HepG2 (cell line): Measurements from ENCODE around the gene LYRM4. TPM values are rescaled to one million over a fixed set of nuclear protein-coding genes. Genes with fewer than 3 reads are reported as not detected.

ENCODE experiments used
- ATAC-seq: fragments of 200-7000 bp; cut with Tn5 transposase; 3 replicates; pipeline ENCODE4 v1.9.1; 2020; ENCODE audit warnings: mild to moderate bottlenecking, moderate library complexity
- BruUV-seq: library from RNA; stranded (reverse); fragments of 400-500 nt; replicated peaks from 2 replicates; lab custom pipeline; 2021; lab: Mats Ljungman, UMichigan
- CTCF ChIA-PET: fragments of 300-600 bp; formaldehyde crosslinking; extraction: SDS; loops from one replicate; lab custom pipeline; 2021; ENCODE audit warnings: low total read pairs, inconsistent platforms, low intra/inter-chr PET ratio; lab: Yijun Ruan, JAX
- POLR2A ChIA-PET: fragments of 350-600 bp; sonication (Branson Sonifier 250); formaldehyde crosslinking; loops from one replicate; lab custom pipeline; 2020; ENCODE audit warnings: antibody characterized with exemption, inconsistent platforms; lab: Yijun Ruan, JAX
- DNase-seq: peaks from one replicate; pipeline ENCODE4 v3.0.0-alpha.2; 2015; ENCODE audit warnings: low spot score
- FAIRE-seq: peaks from 3 replicates; lab custom pipeline; 2011; peaks lifted over from hg19 to GRCh38; lab: Jason Lieb, UNC
- H2AFZ ChIP-seq: one replicate; pipeline ENCODE4 v1.6.1; 2011; ENCODE audit warnings: low read length, inconsistent platforms
- H3K27ac ChIP-seq: fragments of 300-600 bp; 3 replicates; pipeline ENCODE4 v1.8.0; 2011; ENCODE audit warnings: mixed run types, mild to moderate bottlenecking, mixed read lengths, low read length, inconsistent platforms; ENCODE audit not compliant: insufficient read depth; ENCODE audit errors: extremely low read length
- H3K27me3 ChIP-seq, 2 experiments: fragments of 200-600 bp in 1 of 2; 2 replicates in 1 of 2; 3 replicates in 1 of 2; pipeline versions ENCODE4 v1.6.0 to v1.8.0; 2011; ENCODE audit warnings: low read length in 2 of 2, mild to moderate bottlenecking in 2 of 2, moderate library complexity in 2 of 2, inconsistent platforms in 1 of 2; ENCODE audit not compliant: insufficient read depth in 2 of 2, control insufficient read depth in 1 of 2
- H3K36me3 ChIP-seq, 2 experiments: fragments of 200-600 bp in 1 of 2; replicated peaks in 1 of 2; 2 replicates in 1 of 2; 3 replicates in 1 of 2; pipeline versions ENCODE4 v1.5.1 to v1.8.0; 2011; ENCODE audit warnings: low read length in 2 of 2, inconsistent platforms in 1 of 2; ENCODE audit not compliant: insufficient read depth in 2 of 2, control insufficient read depth in 1 of 2
- H3K4me1 ChIP-seq: 2 replicates; pipeline ENCODE4 v1.5.1; 2012; ENCODE audit warnings: low read length, inconsistent platforms; ENCODE audit not compliant: insufficient read depth
- H3K4me2 ChIP-seq: 2 replicates; pipeline ENCODE4 v1.6.0; 2011; ENCODE audit warnings: low read depth, low read length, inconsistent platforms
- H3K4me3 ChIP-seq, 3 experiments: fragments of 200-600 bp in 1 of 3; sonication (generic), shearing (Covaris generic) in 1 of 3; replicated peaks in 1 of 3; 2 replicates each; pipeline ENCODE4 v1.5.1; 2011 to 2016; ENCODE audit warnings: low read length in 3 of 3, inconsistent platforms in 2 of 3, low read depth in 2 of 3, mild to moderate bottlenecking in 2 of 3, control low read depth in 1 of 3, mixed read lengths in 1 of 3; ENCODE audit not compliant: insufficient read depth in 1 of 3
- H3K79me2 ChIP-seq: one replicate; pipeline ENCODE4 v1.6.1; 2011; ENCODE audit warnings: low read length, inconsistent platforms; ENCODE audit not compliant: insufficient read depth
- H3K9ac ChIP-seq: 2 replicates; pipeline ENCODE4 v1.6.0; 2011; ENCODE audit warnings: mild to moderate bottlenecking, low read depth, low read length, inconsistent platforms; ENCODE audit not compliant: insufficient read depth
- H3K9me3 ChIP-seq: 2 replicates; pipeline ENCODE4 v1.5.1; 2012; ENCODE audit warnings: mild to moderate bottlenecking, low read length
- H4K20me1 ChIP-seq: 2 replicates; pipeline ENCODE4 v1.6.0; 2011; ENCODE audit warnings: inconsistent platforms, mild to moderate bottlenecking, low read length, moderate library complexity; ENCODE audit not compliant: insufficient read depth
- FOXA3 ChIP-seq: IDR thresholded peaks from 2 replicates; pipeline ENCODE4 v1.6.1; 2016; ENCODE audit warnings: missing genetic modification reagents, missing compliant biosample characterization
- GLI4 ChIP-seq: sonication (generic); formaldehyde crosslinking; IDR thresholded peaks from 2 replicates; pipeline ENCODE4 v1.5.1; 2020; ENCODE audit warnings: missing genetic modification reagents, mild to moderate bottlenecking, moderate library complexity, borderline replicate concordance
- HDAC6 ChIP-seq: fragments of 200-600 bp; sonication (generic); IDR thresholded peaks from 2 replicates; pipeline ENCODE4 v1.7.0; 2017; ENCODE audit warnings: mild to moderate bottlenecking, antibody characterized with exemption, low read length, low read depth
- MEIS1 ChIP-seq: sonication (generic); formaldehyde crosslinking; IDR thresholded peaks from 2 replicates; pipeline ENCODE4 v1.9.0; 2021; ENCODE audit warnings: mild to moderate bottlenecking, missing genetic modification reagents, moderate library complexity, borderline replicate concordance
- NFE2L1 ChIP-seq: sonication (generic); formaldehyde crosslinking; IDR thresholded peaks from 2 replicates; pipeline ENCODE4 v1.4.0; 2020; ENCODE audit warnings: missing genetic modification reagents, mild to moderate bottlenecking, borderline replicate concordance
- SMAD3 ChIP-seq: sonication (generic); formaldehyde crosslinking; IDR thresholded peaks from 2 replicates; pipeline ENCODE4 v1.4.0; 2020; ENCODE audit warnings: missing genetic modification reagents
- TAF15 ChIP-seq: fragments of 200-400 bp; formaldehyde crosslinking; IDR thresholded peaks from one replicate; pipeline ENCODE4 v1.6.1; 2018; ENCODE audit warnings: mild to moderate bottlenecking, low read depth, low read length; ENCODE audit not compliant: poor library complexity, severe bottlenecking
- TCF12 ChIP-seq, 2 experiments: fragments of 450-650 bp in 1 of 2; sonication (generic) in 1 of 2; formaldehyde crosslinking in 1 of 2; IDR thresholded peaks; 2 replicates each; pipeline versions ENCODE4 v1.6.1 to v1.8.0; 2017 to 2022; ENCODE audit warnings: antibody characterized with exemption in 1 of 2, mild to moderate bottlenecking in 1 of 2, missing genetic modification reagents in 1 of 2, moderate library complexity in 1 of 2
- ZFP90 ChIP-seq: sonication (generic); formaldehyde crosslinking; IDR thresholded peaks from 2 replicates; pipeline ENCODE4 v1.8.0; 2022; ENCODE audit warnings: missing genetic modification reagents, mild to moderate bottlenecking, inconsistent platforms, borderline replicate concordance
- ZMYM2 ChIP-seq: sonication (generic); formaldehyde crosslinking; IDR thresholded peaks from 2 replicates; pipeline ENCODE4 v1.8.0; 2022; ENCODE audit warnings: mild to moderate bottlenecking, missing genetic modification reagents
- ZNF232 ChIP-seq: sonication (generic); formaldehyde crosslinking; IDR thresholded peaks from 2 replicates; pipeline ENCODE4 v1.4.0; 2020; ENCODE audit warnings: missing genetic modification reagents, borderline replicate concordance
- WGBS: methylation state at CpG from one replicate; pipeline ENCODE4 v1.1.6; 2017; ENCODE audit warnings: low lambda C conversion rate; 5-methylcytosine and 5-hydroxymethylcytosine counted together
- in situ Hi-C: cut with HindIII; loops from 2 replicates; pipeline ENCODE4 v1.10.0; 2017; ENCODE audit warnings: low pct_unique_long_range_greater_than_20kb; ENCODE audit not compliant: extremely low pct_ligation_motif_present
- intact Hi-C: fragments of 100-400 bp; cut with micrococcal nuclease; formaldehyde crosslinking; loops from one replicate; pipeline ENCODE4 v1.10.0; 2022; ENCODE audit not compliant: unreplicated experiment
- polyA plus RNA-seq, 8 experiments: library from polyadenylated mRNA; depleted of rRNA in 3 of 8; stranded (reverse) in 7 of 8; unstranded in 1 of 8; fragments of >200 nt; fragmentation: Illumina TruSeq in 4 of 8; extraction: Trizol in 4 of 8; gene quantifications; 2 replicates each; pipeline versions ENCODE4 v1.2.1 to v1.2.3, GENCODE V29; 2011 to 2016; ENCODE audit warnings: low read depth in 4 of 8, missing spikeins in 1 of 8, mixed read lengths in 1 of 8; ENCODE audit not compliant: insufficient read depth in 1 of 8
- total RNA-seq, 5 experiments: library from RNA; depleted of rRNA; stranded (reverse); fragments of >200 nt; fragmentation: Illumina TruSeq; extraction: Trizol; gene quantifications; 2 replicates each; pipeline ENCODE4 v1.2.3, GENCODE V29; 2016; ENCODE audit warnings: low read depth in 1 of 5
- TF ChIP-seq, protein P1 (sequence below): sonication (generic); formaldehyde crosslinking; conservative IDR thresholded peaks from 2 replicates; pipeline ENCODE4 v1.4.0; 2020; ENCODE audit warnings: missing genetic modification reagents
- TF ChIP-seq, protein P2 (sequence below), 2 experiments: sonication (generic) in 1 of 2; formaldehyde crosslinking in 1 of 2; IDR thresholded peaks; 2 replicates each; pipeline versions ENCODE4 v1.4.0 to v1.6.1; 2018 to 2020; ENCODE audit warnings: missing genetic modification reagents in 2 of 2, borderline replicate concordance in 1 of 2, low read depth in 1 of 2, mild to moderate bottlenecking in 1 of 2, missing biosample characterization in 1 of 2
- TF ChIP-seq, protein P3 (sequence below): sonication (generic); formaldehyde crosslinking; IDR thresholded peaks from 2 replicates; pipeline ENCODE4 v1.4.0; 2020; ENCODE audit warnings: missing genetic modification reagents

The LYRM4 gene
- total and polyA plus RNA-seq, 2 of the 13 experiments (the other 11 are each of a cell fraction or from before 2014, with no cell fraction given) = 64.6 to 67.5 TPM

DNA sequence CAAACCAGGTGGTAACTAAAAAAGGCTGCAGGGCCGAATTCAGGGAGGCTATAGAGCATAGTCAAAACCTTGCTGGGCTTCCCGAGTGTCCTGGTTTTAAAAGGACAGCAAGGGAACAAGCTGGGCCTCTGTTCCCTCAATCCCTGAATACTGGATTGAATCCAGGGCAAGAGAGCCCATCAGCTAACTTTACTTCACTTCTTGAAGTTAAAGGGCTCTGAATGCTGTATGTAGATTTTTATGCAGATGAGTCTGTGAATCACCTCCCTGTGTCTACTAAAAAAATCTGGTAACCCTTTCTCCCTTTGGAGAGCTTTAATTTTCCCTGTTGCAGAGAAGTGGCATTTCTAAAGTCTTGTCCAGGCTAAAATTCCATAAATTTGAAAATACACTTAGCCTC, 29.5 kb downstream of the LYRM4 start (continued):
- TF ChIP-seq, protein P1, sequence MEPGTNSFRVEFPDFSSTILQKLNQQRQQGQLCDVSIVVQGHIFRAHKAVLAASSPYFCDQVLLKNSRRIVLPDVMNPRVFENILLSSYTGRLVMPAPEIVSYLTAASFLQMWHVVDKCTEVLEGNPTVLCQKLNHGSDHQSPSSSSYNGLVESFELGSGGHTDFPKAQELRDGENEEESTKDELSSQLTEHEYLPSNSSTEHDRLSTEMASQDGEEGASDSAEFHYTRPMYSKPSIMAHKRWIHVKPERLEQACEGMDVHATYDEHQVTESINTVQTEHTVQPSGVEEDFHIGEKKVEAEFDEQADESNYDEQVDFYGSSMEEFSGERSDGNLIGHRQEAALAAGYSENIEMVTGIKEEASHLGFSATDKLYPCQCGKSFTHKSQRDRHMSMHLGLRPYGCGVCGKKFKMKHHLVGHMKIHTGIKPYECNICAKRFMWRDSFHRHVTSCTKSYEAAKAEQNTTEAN (CRISPR knock-in tag) = no peak

DNA sequence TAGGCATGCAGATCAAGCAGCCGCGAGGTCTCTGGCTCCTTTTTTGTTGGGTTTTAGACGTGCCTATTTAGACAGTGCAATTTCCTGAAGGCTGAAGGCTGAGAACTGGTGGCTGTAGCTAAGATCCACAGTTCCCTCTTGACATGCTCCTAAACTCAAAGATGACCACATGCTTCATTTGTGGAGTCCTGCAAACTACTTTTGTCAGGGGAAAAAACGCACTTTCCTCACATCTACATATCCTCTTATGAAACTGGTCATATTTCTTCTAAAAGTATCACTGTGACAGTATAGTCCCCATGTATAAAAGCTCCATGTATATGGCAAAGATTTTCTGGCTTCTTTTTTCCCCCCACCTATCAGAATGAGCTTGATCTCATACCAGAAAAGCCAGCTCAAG, 30.7 kb downstream of the LYRM4 start:
- intact Hi-C loops (no loop called here), in situ Hi-C loops (no loop called here)
- Histone ChIP-seq H3K4me2 (no peak overlapping the region), H4K20me1 (no peaks in the 10 kb centered on the region), H3K36me3 (peaks cover 1 to 18% of the 10 kb centered on the region in 2 experiments; a peak in 3 of 5 replicates), H3K27me3 (no peaks in the 10 kb centered on the region), H3K9me3 (no peaks in the 10 kb centered on the region), H3K9ac (no peak overlapping the region), H3K4me3 (no peak overlapping the region), H2AFZ (no peak overlapping the region), H3K27ac (no peak overlapping the region), H3K79me2 (peaks cover 11% of the 10 kb centered on the region), H3K4me1 (peaks cover 35% of the 10 kb centered on the region)
- no peak for DNase-seq
- BruUV-seq = no TSS peak
- ChIA-PET CTCF (no interaction called here), POLR2A (interaction anchor here (0.6 kb wide), 1 partner anchor 30 kb away, joined by 3 read pairs; the partner anchor contains the start of gene LYRM4)
- WGBS = 95% methylated on average over 4 of the region's 4 CpGs
- peak; percentile 42 for FAIRE-seq
- no peak for ATAC-seq
- TF ChIP-seq MEIS1 (no peak), TCF12 (IDR thresholded peaks at IDR 0.05) (no peak), TCF12 (CRISPR knock-in tag; IDR thresholded peaks at IDR 0.05) (no peak), GLI4 (CRISPR knock-in tag) (no peak), ZMYM2 (CRISPR knock-in tag) (no peak), ZNF232 (no peak), SMAD3 (CRISPR knock-in tag) (no peak), HDAC6 (no peak), FOXA3 (CRISPR knock-in tag) (no peak), NFE2L1 (no peak), TAF15 (no peak), ZFP90 (CRISPR knock-in tag) (no peak)
- TF ChIP-seq, protein P2, sequence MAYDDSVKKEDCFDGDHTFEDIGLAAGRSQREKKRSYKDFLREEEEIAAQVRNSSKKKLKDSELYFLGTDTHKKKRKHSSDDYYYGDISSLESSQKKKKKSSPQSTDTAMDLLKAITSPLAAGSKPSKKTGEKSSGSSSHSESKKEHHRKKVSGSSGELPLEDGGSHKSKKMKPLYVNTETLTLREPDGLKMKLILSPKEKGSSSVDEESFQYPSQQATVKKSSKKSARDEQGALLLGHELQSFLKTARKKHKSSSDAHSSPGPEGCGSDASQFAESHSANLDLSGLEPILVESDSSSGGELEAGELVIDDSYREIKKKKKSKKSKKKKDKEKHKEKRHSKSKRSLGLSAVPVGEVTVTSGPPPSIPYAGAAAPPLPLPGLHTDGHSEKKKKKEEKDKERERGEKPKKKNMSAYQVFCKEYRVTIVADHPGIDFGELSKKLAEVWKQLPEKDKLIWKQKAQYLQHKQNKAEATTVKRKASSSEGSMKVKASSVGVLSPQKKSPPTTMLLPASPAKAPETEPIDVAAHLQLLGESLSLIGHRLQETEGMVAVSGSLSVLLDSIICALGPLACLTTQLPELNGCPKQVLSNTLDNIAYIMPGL (CRISPR knock-in tag; IDR thresholded peaks at IDR 0.05; ENCODE audit: borderline replicate concordance in 1 of 2, low read depth in 1 of 2) = no peak
- TF ChIP-seq, protein P3, sequence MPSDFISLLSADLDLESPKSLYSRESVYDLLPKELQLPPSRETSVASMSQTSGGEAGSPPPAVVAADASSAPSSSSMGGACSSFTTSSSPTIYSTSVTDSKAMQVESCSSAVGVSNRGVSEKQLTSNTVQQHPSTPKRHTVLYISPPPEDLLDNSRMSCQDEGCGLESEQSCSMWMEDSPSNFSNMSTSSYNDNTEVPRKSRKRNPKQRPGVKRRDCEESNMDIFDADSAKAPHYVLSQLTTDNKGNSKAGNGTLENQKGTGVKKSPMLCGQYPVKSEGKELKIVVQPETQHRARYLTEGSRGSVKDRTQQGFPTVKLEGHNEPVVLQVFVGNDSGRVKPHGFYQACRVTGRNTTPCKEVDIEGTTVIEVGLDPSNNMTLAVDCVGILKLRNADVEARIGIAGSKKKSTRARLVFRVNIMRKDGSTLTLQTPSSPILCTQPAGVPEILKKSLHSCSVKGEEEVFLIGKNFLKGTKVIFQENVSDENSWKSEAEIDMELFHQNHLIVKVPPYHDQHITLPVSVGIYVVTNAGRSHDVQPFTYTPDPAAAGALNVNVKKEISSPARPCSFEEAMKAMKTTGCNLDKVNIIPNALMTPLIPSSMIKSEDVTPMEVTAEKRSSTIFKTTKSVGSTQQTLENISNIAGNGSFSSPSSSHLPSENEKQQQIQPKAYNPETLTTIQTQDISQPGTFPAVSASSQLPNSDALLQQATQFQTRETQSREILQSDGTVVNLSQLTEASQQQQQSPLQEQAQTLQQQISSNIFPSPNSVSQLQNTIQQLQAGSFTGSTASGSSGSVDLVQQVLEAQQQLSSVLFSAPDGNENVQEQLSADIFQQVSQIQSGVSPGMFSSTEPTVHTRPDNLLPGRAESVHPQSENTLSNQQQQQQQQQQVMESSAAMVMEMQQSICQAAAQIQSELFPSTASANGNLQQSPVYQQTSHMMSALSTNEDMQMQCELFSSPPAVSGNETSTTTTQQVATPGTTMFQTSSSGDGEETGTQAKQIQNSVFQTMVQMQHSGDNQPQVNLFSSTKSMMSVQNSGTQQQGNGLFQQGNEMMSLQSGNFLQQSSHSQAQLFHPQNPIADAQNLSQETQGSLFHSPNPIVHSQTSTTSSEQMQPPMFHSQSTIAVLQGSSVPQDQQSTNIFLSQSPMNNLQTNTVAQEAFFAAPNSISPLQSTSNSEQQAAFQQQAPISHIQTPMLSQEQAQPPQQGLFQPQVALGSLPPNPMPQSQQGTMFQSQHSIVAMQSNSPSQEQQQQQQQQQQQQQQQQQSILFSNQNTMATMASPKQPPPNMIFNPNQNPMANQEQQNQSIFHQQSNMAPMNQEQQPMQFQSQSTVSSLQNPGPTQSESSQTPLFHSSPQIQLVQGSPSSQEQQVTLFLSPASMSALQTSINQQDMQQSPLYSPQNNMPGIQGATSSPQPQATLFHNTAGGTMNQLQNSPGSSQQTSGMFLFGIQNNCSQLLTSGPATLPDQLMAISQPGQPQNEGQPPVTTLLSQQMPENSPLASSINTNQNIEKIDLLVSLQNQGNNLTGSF = no peak
